ENCODE measurements around the gene FCHSD1.

FCHSD1 gene

DNA sequence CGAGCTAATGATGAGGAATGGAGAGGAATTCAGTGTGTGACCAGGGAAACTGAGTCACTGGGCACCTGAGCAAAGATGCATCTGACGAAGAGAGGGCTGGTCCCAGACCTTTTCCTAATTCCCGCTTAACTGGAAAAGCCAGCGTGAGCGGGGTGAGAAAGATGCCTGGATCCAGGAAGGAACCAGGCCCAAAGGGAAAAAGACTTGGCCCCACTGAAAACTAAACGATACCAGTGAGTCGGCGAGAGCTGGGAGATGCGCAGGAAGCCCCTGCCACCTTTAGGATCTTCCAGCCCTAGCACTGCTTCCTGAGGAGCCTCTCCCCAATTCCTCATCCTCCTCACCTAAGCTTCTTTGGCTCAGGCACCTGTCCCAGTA, 499 bp upstream of the FCHSD1 start:
- DNase-seq (ENCODE audit: low read depth, low spot score): no peak
- Histone ChIP-seq H3K27me3 (ENCODE audit: insufficient read depth, insufficient read length) (peaks cover 11% of the 10 kb centered on the region), H3K4me1 (ENCODE audit: insufficient read depth, insufficient read length) (peaks cover 6% of the 10 kb centered on the region), H3K4me3 (ENCODE audit: insufficient read length, low read depth) (no peak overlapping the region), H3K36me3 (ENCODE audit: insufficient read depth, insufficient read length, low read length) (peaks cover 31% of the 10 kb centered on the region), H3K9ac (ENCODE audit: insufficient read length, low read depth) (peak overlapping the region; percentile 21), H3K9me3 (ENCODE audit: insufficient read depth, low read length) (no peaks in the 10 kb centered on the region)
- no peak for TF ChIP-seq SUZ12 (IDR thresholded peaks at IDR 0.05; ENCODE audit: extremely low read depth, insufficient read depth, insufficient read length)
- no peak for TF ChIP-seq YY1 (IDR thresholded peaks at IDR 0.05; ENCODE audit: insufficient read depth, insufficient read length)
- TF ChIP-seq ZNF274 (IDR thresholded peaks at IDR 0.05; ENCODE audit: low read depth, low read length): no peak

DNA sequence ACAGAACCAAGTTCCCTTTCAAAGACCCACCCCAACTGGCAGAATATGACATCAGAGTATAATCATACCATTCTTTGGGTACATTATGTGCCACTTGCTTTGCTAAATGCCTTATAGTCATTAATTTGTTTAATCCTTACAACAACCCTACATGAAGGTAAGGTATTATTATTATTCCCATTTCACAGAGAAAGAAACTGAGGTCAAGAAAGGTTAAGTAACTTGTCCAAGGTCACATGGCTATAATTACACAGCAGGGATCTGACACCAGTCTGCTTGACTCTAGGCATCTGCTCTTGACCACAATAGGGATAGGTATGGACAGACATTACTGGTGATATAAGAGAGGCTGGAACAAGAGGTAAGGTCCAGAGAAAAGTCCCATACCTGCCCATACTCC, 1.2 kb downstream of the FCHSD1 start:
- peaks cover 25% of the 10 kb centered on the region for H3K36me3 ChIP-seq (ENCODE audit: insufficient read depth, insufficient read length, low read length)
- no peak overlapping the region for H3K9ac ChIP-seq (ENCODE audit: insufficient read length, low read depth)
- no peak for DNase-seq (ENCODE audit: low read depth, low spot score)
- peaks cover 11% of the 10 kb centered on the region for H3K27me3 ChIP-seq (ENCODE audit: insufficient read depth, insufficient read length)
- TF ChIP-seq SUZ12 (IDR thresholded peaks at IDR 0.05; ENCODE audit: extremely low read depth, insufficient read depth, insufficient read length) (no peak), ZNF274 (IDR thresholded peaks at IDR 0.05; ENCODE audit: low read depth, low read length) (no peak), YY1 (IDR thresholded peaks at IDR 0.05; ENCODE audit: insufficient read depth, insufficient read length) (no peak)
- H3K9me3 ChIP-seq (ENCODE audit: insufficient read depth, low read length): no peaks in the 10 kb centered on the region
- peaks cover 8% of the 10 kb centered on the region for H3K4me1 ChIP-seq (ENCODE audit: insufficient read depth, insufficient read length)
- H3K4me3 ChIP-seq (ENCODE audit: insufficient read length, low read depth): no peak overlapping the region

GRCh38 chr5:141649056-141649688, 2.0 kb downstream of the FCHSD1 start:
- Histone ChIP-seq H3K9me3 (ENCODE audit: insufficient read depth, low read length) (no peaks in the 10 kb centered on the region), H3K27me3 (ENCODE audit: insufficient read depth, insufficient read length) (peaks cover 11% of the 10 kb centered on the region), H3K9ac (ENCODE audit: insufficient read length, low read depth) (no peak overlapping the region), H3K36me3 (ENCODE audit: insufficient read depth, insufficient read length, low read length) (peaks cover 29% of the 10 kb centered on the region), H3K4me1 (ENCODE audit: insufficient read depth, insufficient read length) (peaks cover 8% of the 10 kb centered on the region), H3K4me3 (ENCODE audit: insufficient read length, low read depth) (no peak overlapping the region)
- TF ChIP-seq ZNF274 (IDR thresholded peaks at IDR 0.05; ENCODE audit: low read depth, low read length) (no peak), SUZ12 (IDR thresholded peaks at IDR 0.05; ENCODE audit: extremely low read depth, insufficient read depth, insufficient read length) (no peak), YY1 (IDR thresholded peaks at IDR 0.05; ENCODE audit: insufficient read depth, insufficient read length) (no peak)
- no peak for DNase-seq (ENCODE audit: low read depth, low spot score)

GRCh38 chr5:141647851-141648250, 3.4 kb downstream of the FCHSD1 start:
- Histone ChIP-seq H3K9me3 (ENCODE audit: insufficient read depth, low read length) (no peaks in the 10 kb centered on the region), H3K36me3 (ENCODE audit: insufficient read depth, insufficient read length, low read length) (peaks cover 22% of the 10 kb centered on the region), H3K4me1 (ENCODE audit: insufficient read depth, insufficient read length) (peaks cover 8% of the 10 kb centered on the region), H3K27me3 (ENCODE audit: insufficient read depth, insufficient read length) (peaks cover 11% of the 10 kb centered on the region), H3K9ac (ENCODE audit: insufficient read length, low read depth) (no peak overlapping the region), H3K4me3 (ENCODE audit: insufficient read length, low read depth) (no peak overlapping the region)
- no peak for DNase-seq (ENCODE audit: low read depth, low spot score)
- TF ChIP-seq ZNF274 (IDR thresholded peaks at IDR 0.05; ENCODE audit: low read depth, low read length) (no peak), YY1 (IDR thresholded peaks at IDR 0.05; ENCODE audit: insufficient read depth, insufficient read length) (no peak), SUZ12 (IDR thresholded peaks at IDR 0.05; ENCODE audit: extremely low read depth, insufficient read depth, insufficient read length) (no peak)

GRCh38 chr5:141647242-141647641, 4.0 kb downstream of the FCHSD1 start:
- Histone ChIP-seq H3K36me3 (ENCODE audit: insufficient read depth, insufficient read length, low read length) (peaks cover 26% of the 10 kb centered on the region), H3K27me3 (ENCODE audit: insufficient read depth, insufficient read length) (peaks cover 7% of the 10 kb centered on the region), H3K9ac (ENCODE audit: insufficient read length, low read depth) (no peak overlapping the region), H3K4me1 (ENCODE audit: insufficient read depth, insufficient read length) (peaks cover 8% of the 10 kb centered on the region), H3K4me3 (ENCODE audit: insufficient read length, low read depth) (no peak overlapping the region), H3K9me3 (ENCODE audit: insufficient read depth, low read length) (no peaks in the 10 kb centered on the region)
- TF ChIP-seq YY1 (IDR thresholded peaks at IDR 0.05; ENCODE audit: insufficient read depth, insufficient read length): no peak
- TF ChIP-seq ZNF274 (IDR thresholded peaks at IDR 0.05; ENCODE audit: low read depth, low read length): no peak
- no peak for TF ChIP-seq SUZ12 (IDR thresholded peaks at IDR 0.05; ENCODE audit: extremely low read depth, insufficient read depth, insufficient read length)
- no peak for DNase-seq (ENCODE audit: low read depth, low spot score)

- Histone ChIP-seq H3K36me3 (ENCODE audit: insufficient read depth, insufficient read length, low read length) (peaks cover 32% of the 10 kb centered on the region), H3K4me1 (ENCODE audit: insufficient read depth, insufficient read length) (peaks cover 8% of the 10 kb centered on the region)
These were observed 5.2 kb downstream of the FCHSD1 start for GRCh38 chr5:141646026-141646425.

DNA sequence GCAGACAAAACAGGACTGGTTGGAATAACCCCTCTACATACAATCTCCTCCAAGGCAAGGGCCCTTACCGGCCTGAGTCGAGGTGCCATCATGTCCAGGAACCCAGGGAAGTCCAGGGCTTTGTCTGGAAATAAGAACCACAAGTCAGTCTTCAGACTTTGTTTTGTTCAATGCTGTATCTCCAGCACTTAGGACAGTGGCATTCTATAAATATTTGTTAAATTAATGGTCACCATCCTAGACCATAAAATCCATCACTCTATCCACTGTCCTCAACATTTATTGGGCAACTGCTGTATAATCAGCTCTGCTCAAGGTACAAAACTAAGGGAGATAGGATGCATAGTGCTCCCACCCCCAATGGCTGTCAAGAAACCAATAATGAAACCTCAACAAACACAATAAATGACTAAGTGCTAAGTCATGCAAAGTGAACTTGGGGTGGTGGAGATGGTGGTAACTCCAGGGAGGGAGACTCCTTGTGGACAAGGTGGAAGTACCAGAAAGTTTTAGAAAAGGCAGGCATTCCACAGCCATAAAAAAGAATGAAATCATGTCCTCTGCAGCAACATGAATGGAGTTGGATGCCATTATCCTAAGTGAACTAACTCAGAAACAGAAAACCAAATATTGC, 9.5 kb downstream of the FCHSD1 start:
- no peaks in the 10 kb centered on the region for H3K27me3 ChIP-seq (ENCODE audit: insufficient read depth, insufficient read length)
- no peak for DNase-seq (ENCODE audit: low read depth, low spot score)
- no peak overlapping the region for H3K9ac ChIP-seq (ENCODE audit: insufficient read length, low read depth)
- TF ChIP-seq YY1 (IDR thresholded peaks at IDR 0.05; ENCODE audit: insufficient read depth, insufficient read length) (no peak), ZNF274 (IDR thresholded peaks at IDR 0.05; ENCODE audit: low read depth, low read length) (no peak), SUZ12 (IDR thresholded peaks at IDR 0.05; ENCODE audit: extremely low read depth, insufficient read depth, insufficient read length) (no peak)
- H3K4me1 ChIP-seq (ENCODE audit: insufficient read depth, insufficient read length): peaks cover 6% of the 10 kb centered on the region
- H3K4me3 ChIP-seq (ENCODE audit: insufficient read length, low read depth): no peak overlapping the region
- H3K9me3 ChIP-seq (ENCODE audit: insufficient read depth, low read length): no peaks in the 10 kb centered on the region
- peaks cover 37% of the 10 kb centered on the region for H3K36me3 ChIP-seq (ENCODE audit: insufficient read depth, insufficient read length, low read length)

More at GRCh38 chr5:141646026-141646425, 5.2 kb downstream of the FCHSD1 start:
- H3K4me3 ChIP-seq (ENCODE audit: insufficient read length, low read depth): no peak overlapping the region
- DNase-seq (ENCODE audit: low read depth, low spot score): no peak
- H3K27me3 ChIP-seq (ENCODE audit: insufficient read depth, insufficient read length): no peaks in the 10 kb centered on the region
- H3K9ac ChIP-seq (ENCODE audit: insufficient read length, low read depth): no peak overlapping the region
- H3K9me3 ChIP-seq (ENCODE audit: insufficient read depth, low read length): no peaks in the 10 kb centered on the region
- TF ChIP-seq YY1 (IDR thresholded peaks at IDR 0.05; ENCODE audit: insufficient read depth, insufficient read length) (no peak), ZNF274 (IDR thresholded peaks at IDR 0.05; ENCODE audit: low read depth, low read length) (no peak), SUZ12 (IDR thresholded peaks at IDR 0.05; ENCODE audit: extremely low read depth, insufficient read depth, insufficient read length) (no peak)
